GM12872 (cell line): ENCODE measurements around the gene SIDT1.

Experiments used
- TF ChIP-seq, protein P1 (sequence below): IDR thresholded peaks from 3 replicates; pipeline ENCODE4 v1.5.1; 2011; ENCODE audit warnings: low read depth, mild to moderate bottlenecking, low read length, moderate library complexity; ENCODE audit not compliant: insufficient read depth

Gene SIDT1

DNA sequence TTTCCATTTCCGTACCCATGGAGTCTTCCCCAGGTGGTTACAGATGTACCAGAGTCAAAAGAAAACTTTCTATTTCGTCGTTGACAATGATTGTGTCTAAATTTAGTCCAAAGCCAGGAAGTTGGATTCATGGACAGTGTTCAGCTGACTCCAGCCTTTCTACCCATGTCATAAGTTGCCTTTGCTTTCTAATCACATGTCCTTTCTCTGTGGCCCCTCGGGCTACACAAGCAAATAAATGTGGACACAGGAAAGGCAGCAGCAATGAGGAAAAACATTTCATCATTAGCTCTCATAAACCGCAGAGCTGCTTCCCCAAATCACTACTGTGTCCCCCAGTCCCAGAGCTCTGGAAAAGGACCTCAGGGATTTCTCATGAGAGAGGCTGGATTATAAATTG, 82.0 kb downstream of the SIDT1 start:
- TF ChIP-seq, protein P1, sequence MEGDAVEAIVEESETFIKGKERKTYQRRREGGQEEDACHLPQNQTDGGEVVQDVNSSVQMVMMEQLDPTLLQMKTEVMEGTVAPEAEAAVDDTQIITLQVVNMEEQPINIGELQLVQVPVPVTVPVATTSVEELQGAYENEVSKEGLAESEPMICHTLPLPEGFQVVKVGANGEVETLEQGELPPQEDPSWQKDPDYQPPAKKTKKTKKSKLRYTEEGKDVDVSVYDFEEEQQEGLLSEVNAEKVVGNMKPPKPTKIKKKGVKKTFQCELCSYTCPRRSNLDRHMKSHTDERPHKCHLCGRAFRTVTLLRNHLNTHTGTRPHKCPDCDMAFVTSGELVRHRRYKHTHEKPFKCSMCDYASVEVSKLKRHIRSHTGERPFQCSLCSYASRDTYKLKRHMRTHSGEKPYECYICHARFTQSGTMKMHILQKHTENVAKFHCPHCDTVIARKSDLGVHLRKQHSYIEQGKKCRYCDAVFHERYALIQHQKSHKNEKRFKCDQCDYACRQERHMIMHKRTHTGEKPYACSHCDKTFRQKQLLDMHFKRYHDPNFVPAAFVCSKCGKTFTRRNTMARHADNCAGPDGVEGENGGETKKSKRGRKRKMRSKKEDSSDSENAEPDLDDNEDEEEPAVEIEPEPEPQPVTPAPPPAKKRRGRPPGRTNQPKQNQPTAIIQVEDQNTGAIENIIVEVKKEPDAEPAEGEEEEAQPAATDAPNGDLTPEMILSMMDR: no peak

DNA sequence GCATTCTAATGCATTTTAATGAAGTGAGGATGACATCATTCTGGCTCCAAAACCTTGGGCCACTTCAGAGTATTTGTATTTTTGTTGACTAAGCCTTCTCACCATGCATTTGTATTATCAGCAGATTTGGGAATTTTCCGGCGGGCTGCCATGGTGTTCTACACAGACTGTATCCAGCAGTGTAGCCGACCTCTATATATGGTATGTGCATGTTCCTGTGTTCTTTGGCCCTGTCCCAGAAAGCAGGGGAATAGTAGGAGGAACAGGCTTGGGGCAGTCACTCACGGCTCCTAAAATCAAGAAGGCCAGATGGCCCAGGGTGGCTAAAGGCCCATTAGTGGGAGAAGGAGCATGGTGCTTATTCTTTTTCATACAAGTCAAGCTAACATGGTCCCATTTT, 83.6 kb downstream of the SIDT1 start:
- TF ChIP-seq, protein P1: no peak

DNA sequence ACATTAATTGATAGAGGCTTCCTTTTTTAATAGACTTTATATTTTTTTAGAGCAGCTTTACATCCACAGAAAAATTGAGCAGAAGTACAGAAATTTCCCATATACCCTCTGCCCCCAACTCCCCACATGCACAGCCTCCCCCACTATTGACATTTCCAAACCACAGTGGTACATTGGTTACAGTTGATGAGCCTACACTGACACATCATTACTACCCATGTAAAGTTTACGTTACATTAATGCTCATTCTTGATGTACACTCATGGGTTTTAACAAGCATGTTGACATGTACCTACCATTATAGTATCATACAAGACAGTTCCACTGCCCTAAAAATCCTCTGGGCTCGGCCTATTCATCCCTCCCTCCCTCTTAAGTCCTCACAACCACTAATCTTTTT, 85.4 kb downstream of the SIDT1 start:
- TF ChIP-seq, protein P1: no peak

DNA sequence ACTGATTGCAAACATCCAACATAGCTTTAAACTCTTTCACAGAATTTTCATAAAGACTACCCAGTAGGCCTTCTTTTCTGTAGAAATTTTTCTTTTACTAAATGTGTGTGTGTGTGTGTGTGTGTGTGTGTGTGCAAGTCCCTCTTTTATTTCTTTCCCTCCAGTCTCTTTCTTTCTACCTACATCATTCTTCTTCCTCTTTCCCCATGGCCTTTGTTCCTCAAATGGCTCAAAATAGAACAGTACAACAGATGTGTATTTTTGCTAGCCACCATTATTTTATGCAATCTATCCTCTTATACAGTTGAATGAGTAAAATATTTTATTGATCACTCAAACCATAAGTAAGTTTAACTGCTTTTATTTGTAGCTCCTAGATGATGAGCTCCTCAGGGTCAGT, 87.7 kb downstream of the SIDT1 start:
- TF ChIP-seq, protein P1: no peak

DNA sequence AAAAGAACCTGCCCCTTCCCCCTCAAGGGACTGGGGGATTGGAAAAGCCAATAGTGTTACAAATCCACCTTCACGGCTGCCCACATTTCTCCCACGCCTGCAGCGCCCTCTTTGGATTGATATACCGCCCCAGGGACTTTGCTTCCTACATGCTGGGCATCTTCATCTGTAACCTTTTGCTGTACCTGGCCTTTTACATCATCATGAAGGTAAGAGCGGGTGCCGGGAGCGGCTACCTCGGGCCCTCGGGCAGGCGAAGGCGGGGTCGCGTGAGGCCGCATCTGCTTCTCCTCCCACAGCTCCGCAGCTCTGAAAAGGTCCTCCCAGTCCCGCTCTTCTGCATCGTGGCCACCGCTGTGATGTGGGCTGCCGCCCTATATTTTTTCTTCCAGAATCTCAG, 91.0 kb downstream of the SIDT1 start:
- TF ChIP-seq, protein P1: no peak

DNA sequence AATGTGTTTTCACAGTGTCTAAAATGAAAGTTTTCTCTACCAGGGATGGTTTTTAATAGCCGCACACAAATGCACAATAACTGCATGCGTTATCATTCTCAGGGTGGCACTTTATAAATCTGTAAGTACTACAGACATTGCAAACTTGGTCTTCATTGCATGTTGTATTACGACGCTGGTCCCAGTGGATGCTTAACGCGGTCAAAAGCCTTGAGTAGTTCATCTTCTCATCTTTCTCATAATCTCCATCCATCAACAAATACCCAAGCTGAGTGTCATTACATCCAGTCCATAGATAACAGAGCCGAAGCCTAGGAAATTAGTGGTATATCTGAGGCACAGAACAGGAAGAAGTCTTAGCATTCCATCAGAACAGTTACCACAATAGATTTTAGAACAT, 91.5 kb downstream of the SIDT1 start:
- TF ChIP-seq, protein P1: no peak

DNA sequence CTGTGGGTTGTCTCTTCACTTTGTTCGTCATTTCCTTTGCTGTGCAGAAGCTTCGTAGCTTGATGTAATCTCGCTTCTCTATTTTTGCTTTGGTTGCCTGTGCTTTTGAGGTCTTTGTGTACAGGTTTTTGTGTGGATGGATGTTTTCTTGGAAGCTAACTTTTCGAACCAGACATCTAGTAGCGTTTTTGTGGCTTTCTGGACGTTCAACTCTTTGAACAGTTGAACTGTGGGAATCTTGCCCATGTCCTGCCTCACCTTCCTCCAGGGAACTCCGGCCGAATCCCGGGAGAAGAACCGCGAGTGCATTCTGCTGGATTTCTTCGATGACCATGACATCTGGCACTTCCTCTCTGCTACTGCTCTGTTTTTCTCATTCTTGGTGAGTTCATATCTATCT, 93.5 kb downstream of the SIDT1 start:
- TF ChIP-seq, protein P1: no peak
